ENCODE results near the gene AGPAT4. TPM values are rescaled to one million over a fixed set of nuclear protein-coding genes. Genes with fewer than 3 reads are reported as not detected.

The AGPAT4 gene
- total RNA-seq, 6 experiments from 2014 or later, result 0.42 to 1.7 (median 0.78) TPM

DNA sequence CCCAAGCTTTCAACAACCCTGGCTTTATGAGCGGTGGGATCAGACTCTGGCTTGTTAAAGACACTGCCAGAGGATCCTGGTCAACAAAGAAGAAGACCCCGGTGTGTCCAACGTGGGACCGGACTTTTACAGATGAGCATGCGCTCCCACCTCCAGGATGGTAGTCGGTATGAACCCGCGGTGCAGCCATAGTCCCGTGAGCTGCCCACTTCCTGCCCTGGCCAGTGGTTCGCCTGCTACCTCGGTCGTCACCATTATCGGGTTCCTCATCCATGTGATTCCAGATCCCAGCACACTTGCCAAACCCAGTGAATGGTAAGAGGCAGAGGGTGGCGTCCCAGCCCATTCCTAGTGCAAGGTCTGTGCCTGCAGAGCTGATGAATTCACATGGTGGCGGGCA is 112.7 kb downstream of the AGPAT4 start:
- Histone ChIP-seq H3K36me3 (no peaks in the 10 kb centered on the region), H3K27ac (no peak overlapping the region), H3K4me1 (peaks cover 0 to 20% (median 10%) of the 10 kb centered on the region in 4 donors), H3K9me3 (no peaks in the 10 kb centered on the region), H3K4me3 (no peak overlapping the region), H3K27me3 (no peaks in the 10 kb centered on the region)
- ATAC-seq (no peak), DNase-seq (no peak)
- TF ChIP-seq POLR2A (IDR thresholded peaks at IDR 0.05), result no peak
- TF ChIP-seq, protein P1, sequence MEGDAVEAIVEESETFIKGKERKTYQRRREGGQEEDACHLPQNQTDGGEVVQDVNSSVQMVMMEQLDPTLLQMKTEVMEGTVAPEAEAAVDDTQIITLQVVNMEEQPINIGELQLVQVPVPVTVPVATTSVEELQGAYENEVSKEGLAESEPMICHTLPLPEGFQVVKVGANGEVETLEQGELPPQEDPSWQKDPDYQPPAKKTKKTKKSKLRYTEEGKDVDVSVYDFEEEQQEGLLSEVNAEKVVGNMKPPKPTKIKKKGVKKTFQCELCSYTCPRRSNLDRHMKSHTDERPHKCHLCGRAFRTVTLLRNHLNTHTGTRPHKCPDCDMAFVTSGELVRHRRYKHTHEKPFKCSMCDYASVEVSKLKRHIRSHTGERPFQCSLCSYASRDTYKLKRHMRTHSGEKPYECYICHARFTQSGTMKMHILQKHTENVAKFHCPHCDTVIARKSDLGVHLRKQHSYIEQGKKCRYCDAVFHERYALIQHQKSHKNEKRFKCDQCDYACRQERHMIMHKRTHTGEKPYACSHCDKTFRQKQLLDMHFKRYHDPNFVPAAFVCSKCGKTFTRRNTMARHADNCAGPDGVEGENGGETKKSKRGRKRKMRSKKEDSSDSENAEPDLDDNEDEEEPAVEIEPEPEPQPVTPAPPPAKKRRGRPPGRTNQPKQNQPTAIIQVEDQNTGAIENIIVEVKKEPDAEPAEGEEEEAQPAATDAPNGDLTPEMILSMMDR (IDR thresholded peaks at IDR 0.05), result no peak
- 100% methylated on average over 7 of the region's 15 CpGs for WGBS (ENCODE audit: insufficient coverage, low coverage, low lambda C conversion rate, missing lambda C conversion rate)
- intact Hi-C loops (cut with DNase I), result no loop called here

DNA sequence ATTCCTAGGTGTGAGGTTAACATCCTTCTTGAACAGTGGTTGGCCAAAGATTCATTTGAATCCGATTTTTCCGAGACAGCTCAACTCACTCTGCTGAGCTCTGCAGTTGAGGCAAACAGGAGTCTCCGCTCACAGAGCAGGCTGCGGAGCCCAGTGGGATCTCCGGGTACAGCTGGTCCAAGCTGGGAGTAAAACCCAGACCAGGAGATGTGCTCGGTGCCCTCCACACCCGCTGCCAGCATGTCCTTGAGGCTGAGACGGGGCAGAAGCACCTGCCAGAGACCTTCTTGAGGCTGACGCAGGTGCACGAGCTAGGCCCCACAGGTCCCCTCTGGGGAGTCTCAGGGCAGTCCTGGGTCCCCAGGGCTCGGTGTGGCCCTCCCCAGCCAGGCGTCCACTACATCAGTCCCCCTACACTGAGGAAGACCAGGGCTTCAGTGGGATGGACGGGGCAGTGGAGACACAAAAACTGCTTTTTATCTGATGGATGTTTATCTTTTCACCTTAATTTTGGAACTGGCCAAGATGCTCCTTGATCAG is 119.0 kb downstream of the AGPAT4 start:
- H3K27ac ChIP-seq, result no peak overlapping the region
- H3K36me3 ChIP-seq, result no peaks in the 10 kb centered on the region
- H3K4me3 ChIP-seq, result no peak overlapping the region
- ATAC-seq (no peak), DNase-seq (peak in 1 of 3 donors; percentile 33)
- no peaks in the 10 kb centered on the region for H3K27me3 ChIP-seq
- no peaks in the 10 kb centered on the region for H3K4me1 ChIP-seq
- 94% methylated on average over 2 of the region's 13 CpGs for WGBS (ENCODE audit: insufficient coverage, low coverage, low lambda C conversion rate, missing lambda C conversion rate)
- intact Hi-C loops (cut with DNase I), result loop anchor here in 1 of 2 donors (10.0 kb wide), 1 partner anchor 220 kb away; no protein-coding TSS in a partner anchor
- no peak for TF ChIP-seq POLR2A (IDR thresholded peaks at IDR 0.05)
- TF ChIP-seq, protein P1 (IDR thresholded peaks at IDR 0.05), result no peak
- no peaks in the 10 kb centered on the region for H3K9me3 ChIP-seq

DNA sequence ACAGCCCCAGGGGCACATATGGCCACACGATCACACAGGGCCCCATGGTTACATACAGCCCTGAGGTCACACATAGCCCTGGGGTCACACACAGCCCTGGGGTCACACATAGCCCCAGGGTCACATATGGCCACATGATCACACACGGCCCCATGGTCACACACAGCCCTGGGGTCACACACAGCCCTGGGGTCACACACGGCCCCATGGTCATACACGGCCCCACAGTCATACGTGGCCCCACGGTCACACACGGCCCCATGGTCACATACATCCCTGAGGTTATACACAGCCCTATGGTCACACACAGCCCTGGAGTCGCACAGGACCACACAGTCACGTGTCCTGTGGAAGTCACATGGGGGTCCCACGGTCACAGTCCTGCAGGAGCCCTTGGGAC is 120.1 kb downstream of the AGPAT4 start:
- DNase-seq, result peak in 1 of 3 donors; percentile 31

DNA sequence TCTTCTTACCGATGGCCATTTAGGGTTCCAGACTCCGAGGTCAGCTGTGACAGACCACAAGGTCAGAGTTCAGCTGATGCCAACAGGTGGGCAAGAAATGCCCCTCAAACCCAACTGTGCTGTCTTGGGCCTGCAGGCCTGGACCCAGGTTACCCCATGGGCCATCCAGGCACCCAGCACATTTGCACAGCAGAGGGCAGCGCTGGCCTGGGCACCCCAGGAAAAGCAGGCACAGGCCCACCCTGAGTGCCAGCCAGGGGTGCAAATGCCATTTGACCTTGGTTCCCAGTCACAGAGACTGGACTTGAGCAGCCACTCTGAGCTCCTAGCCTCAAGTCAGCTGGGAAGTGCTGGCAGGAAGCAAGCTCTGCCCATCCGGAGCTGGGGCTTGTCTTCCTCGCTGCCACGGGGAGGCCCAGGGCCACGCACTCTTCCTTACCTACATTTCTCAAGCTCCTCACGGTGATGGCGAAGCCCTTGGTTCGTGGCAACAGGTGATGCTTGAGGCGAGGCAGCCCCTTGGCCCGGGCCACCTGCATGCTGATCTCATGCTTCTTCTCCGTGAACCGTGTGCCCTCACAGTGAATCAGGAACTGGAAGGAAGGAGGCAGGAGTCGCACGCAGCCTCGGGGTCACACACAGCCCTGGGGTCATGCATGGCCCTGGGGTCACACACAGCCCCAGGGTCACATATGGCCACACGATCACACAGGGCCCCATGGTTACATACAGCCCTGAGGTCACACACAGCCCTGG is 120.8 kb downstream of the AGPAT4 start:
- DNase-seq (peak in 1 of 3 donors; percentile 46), ATAC-seq (peak; percentile 67 to 81 (median 72))
- Histone ChIP-seq H3K4me3 (no peak overlapping the region), H3K9me3 (no peaks in the 10 kb centered on the region), H3K36me3 (no peaks in the 10 kb centered on the region), H3K27me3 (no peaks in the 10 kb centered on the region), H3K4me1 (no peaks in the 10 kb centered on the region), H3K27ac (no peak overlapping the region)
- intact Hi-C loops (cut with DNase I), result loop anchor here in 1 of 2 donors (10.0 kb wide), 1 partner anchor 222 kb away; no protein-coding TSS in a partner anchor
- WGBS (ENCODE audit: insufficient coverage, low coverage, low lambda C conversion rate, missing lambda C conversion rate), result 83% methylated on average over 8 of the region's 18 CpGs
- TF ChIP-seq, protein P1 (IDR thresholded peaks at IDR 0.05), result peak; percentile 44 to 74 (median 59)
- no peak for TF ChIP-seq POLR2A (IDR thresholded peaks at IDR 0.05)

More for the DNA sequence above, 120.1 kb downstream of the AGPAT4 start:
- no peak for ATAC-seq
- H3K36me3 ChIP-seq, result no peaks in the 10 kb centered on the region
- H3K27ac ChIP-seq, result no peak overlapping the region
- TF ChIP-seq, protein P1 (IDR thresholded peaks at IDR 0.05), result no peak
- no peak for TF ChIP-seq POLR2A (IDR thresholded peaks at IDR 0.05)
- no CpG with 5 or more reads among the region's 10 CpGs for WGBS (ENCODE audit: insufficient coverage, low coverage, low lambda C conversion rate, missing lambda C conversion rate)
- H3K4me1 ChIP-seq, result no peaks in the 10 kb centered on the region
- H3K27me3 ChIP-seq, result no peaks in the 10 kb centered on the region
- intact Hi-C loops (cut with DNase I), result loop anchor here in 1 of 2 donors (10.0 kb wide), 1 partner anchor 221 kb away; no protein-coding TSS in a partner anchor
- H3K9me3 ChIP-seq, result no peaks in the 10 kb centered on the region
- H3K4me3 ChIP-seq, result no peak overlapping the region
